ENCODE measurements around the gene SSBP3.

Gene SSBP3

DNA sequence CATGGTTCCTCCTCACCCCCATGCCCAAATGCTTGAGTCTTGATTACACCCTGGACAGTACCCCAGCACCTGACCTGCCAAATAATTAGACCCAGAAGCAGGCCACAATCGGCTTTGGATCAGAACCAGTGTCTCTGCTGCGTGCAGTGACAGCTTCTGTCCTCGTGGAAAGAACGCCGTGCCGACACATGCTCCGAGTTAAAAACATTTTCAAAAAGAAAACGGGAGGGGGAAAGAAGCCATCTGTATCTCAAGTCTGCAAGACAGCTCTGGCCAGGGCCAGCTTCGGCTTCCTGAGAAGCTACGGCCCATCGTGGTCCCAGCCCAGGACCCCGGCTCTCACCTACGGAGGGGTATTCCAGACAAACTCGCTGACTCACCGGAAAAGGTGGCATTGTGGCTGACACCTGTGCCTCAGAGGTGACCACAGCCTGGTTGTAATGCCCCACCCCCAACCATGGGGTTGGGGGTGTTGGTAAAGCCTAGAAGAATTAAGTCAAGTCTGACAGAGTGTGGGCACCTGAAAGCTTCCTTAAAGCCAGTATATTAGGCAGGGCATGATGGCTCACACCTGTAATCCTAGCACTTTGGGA is 25.8 kb downstream of the SSBP3 start:
- Histone ChIP-seq H3K4me3 (ENCODE audit: low read depth, low read length) (no peak overlapping the region), H3K4me1 (ENCODE audit: control insufficient read depth, insufficient read depth, low read length, unreplicated experiment) (no peaks in the 10 kb centered on the region), H3K27ac (ENCODE audit: low read depth, low read length) (no peak overlapping the region), H3K27me3 (ENCODE audit: insufficient read depth, low read length) (no peaks in the 10 kb centered on the region), H3K36me3 (ENCODE audit: insufficient read depth, low read length) (no peaks in the 10 kb centered on the region), H2AFZ (ENCODE audit: low read length, unreplicated experiment) (no peak overlapping the region), H3K79me2 (ENCODE audit: control insufficient read depth, insufficient read depth, low read length, unreplicated experiment) (no peaks in the 10 kb centered on the region)

DNA sequence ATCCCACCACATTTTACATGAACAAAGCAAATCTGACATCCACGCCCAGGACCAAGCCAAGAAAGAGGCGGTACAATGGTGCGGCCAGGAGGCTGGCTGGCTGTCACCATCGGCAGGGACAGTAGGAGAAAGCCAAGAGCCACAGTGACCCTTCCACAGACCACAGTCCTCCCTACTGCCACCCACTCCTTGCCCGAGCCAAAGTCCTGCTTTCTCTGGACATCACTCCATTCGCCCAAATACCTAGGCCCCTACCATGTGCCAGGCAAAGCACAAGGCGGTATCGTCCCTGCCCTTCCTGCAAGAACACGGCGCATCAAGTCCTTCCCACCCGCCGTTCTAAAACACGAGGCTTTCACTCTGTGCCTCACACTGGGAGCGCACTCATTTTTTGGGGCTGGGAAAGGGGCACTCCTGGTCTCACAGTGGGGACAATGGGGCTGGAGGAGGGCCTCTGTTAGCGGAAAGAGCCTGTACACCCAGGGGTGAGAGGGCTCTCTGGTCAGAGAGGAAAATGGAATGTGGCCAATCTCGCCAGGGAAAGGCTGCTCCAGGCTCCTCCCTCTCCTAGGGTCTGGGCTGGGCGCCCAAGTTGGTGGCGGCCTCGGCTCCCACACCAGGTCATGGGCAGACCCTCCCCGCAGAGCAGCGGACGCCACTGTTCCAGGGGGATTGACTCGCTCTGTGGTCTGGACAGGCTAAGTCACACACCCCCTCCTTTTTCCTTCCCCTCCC is 26.5 kb downstream of the SSBP3 start:
- no peak overlapping the region for H2AFZ ChIP-seq (ENCODE audit: low read length, unreplicated experiment)
- no peak overlapping the region for H3K27ac ChIP-seq (ENCODE audit: low read depth, low read length)
- no peaks in the 10 kb centered on the region for H3K4me1 ChIP-seq (ENCODE audit: control insufficient read depth, insufficient read depth, low read length, unreplicated experiment)
- H3K79me2 ChIP-seq (ENCODE audit: control insufficient read depth, insufficient read depth, low read length, unreplicated experiment) = no peaks in the 10 kb centered on the region
- H3K4me3 ChIP-seq (ENCODE audit: low read depth, low read length) = no peak overlapping the region
- H3K27me3 ChIP-seq (ENCODE audit: insufficient read depth, low read length) = no peaks in the 10 kb centered on the region
- H3K36me3 ChIP-seq (ENCODE audit: insufficient read depth, low read length) = no peaks in the 10 kb centered on the region

DNA sequence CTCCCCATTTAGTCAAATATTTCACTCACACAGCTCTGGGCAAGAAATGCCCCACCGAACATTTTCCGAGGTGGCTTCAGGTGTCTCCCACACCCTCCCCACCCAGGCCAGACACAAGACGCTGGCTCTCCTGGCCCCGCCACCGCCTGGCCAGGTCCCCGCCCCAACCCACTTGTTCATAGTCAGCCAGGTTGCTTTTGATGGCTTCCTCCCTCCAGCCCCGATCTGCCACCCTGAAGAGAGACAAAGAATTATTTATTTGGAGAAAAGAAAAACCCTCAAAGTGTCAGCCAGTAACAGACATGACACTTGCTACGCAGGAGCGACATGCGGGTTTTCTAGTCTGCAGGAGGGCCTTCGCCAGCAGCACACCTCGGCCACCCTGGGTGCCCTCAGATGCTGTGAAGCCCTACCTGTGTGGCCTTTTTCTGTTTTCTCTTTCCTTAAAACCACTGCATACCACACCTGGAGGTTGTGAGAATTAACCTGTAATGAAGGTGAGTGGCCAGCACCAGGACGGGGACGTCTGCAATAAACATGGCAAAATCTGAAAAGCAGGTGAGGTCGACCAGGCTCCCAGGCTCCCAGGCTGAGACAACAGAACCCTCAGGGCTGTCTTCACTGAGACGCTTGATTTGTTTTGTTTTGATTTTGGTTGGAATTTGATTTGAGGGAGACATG is 27.2 kb downstream of the SSBP3 start:
- Histone ChIP-seq H3K79me2 (ENCODE audit: control insufficient read depth, insufficient read depth, low read length, unreplicated experiment) (no peaks in the 10 kb centered on the region), H2AFZ (ENCODE audit: low read length, unreplicated experiment) (no peak overlapping the region), H3K27ac (ENCODE audit: low read depth, low read length) (no peak overlapping the region), H3K27me3 (ENCODE audit: insufficient read depth, low read length) (no peaks in the 10 kb centered on the region), H3K4me1 (ENCODE audit: control insufficient read depth, insufficient read depth, low read length, unreplicated experiment) (no peaks in the 10 kb centered on the region), H3K4me3 (ENCODE audit: low read depth, low read length) (no peak overlapping the region), H3K36me3 (ENCODE audit: insufficient read depth, low read length) (no peaks in the 10 kb centered on the region)

DNA sequence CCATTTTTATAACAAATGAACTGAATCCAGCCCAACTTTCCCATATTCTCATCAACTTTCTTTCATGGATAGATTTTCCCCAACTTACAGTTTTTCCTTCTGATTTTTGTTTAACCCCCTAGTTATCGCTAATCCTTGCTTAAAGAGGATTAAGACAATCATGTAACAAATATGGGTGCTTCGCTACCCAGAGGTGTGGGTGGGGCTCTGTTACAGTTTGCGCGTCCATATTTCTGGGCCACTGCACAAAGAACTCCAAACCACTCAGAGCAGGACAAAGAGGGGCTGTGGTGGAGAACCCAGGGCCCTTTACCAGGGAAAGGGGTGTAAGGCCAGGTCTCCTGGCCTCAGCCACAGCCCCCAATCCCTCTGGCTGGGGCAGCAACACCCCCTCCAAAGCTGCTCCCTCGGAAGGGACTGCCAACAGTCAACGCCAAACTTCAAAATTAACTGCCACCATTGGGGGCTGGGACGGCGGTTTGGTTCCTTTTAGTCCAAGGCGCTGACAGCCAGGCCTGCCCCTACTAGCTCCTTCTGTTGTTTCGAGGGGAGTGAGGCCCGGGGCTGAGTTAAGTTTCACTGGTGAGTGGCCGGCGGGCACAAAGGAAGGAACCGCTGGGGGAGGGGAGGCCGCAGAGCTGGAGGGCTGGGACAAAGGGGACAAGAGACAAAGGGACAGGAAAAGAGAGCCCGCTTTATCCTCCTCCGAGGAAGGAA is 27.9 kb downstream of the SSBP3 start:
- no peaks in the 10 kb centered on the region for H3K27me3 ChIP-seq (ENCODE audit: insufficient read depth, low read length)
- no peaks in the 10 kb centered on the region for H3K4me1 ChIP-seq (ENCODE audit: control insufficient read depth, insufficient read depth, low read length, unreplicated experiment)
- no peak overlapping the region for H2AFZ ChIP-seq (ENCODE audit: low read length, unreplicated experiment)
- H3K27ac ChIP-seq (ENCODE audit: low read depth, low read length) = no peak overlapping the region
- no peak overlapping the region for H3K4me3 ChIP-seq (ENCODE audit: low read depth, low read length)
- no peaks in the 10 kb centered on the region for H3K79me2 ChIP-seq (ENCODE audit: control insufficient read depth, insufficient read depth, low read length, unreplicated experiment)
- H3K36me3 ChIP-seq (ENCODE audit: insufficient read depth, low read length) = no peaks in the 10 kb centered on the region

DNA sequence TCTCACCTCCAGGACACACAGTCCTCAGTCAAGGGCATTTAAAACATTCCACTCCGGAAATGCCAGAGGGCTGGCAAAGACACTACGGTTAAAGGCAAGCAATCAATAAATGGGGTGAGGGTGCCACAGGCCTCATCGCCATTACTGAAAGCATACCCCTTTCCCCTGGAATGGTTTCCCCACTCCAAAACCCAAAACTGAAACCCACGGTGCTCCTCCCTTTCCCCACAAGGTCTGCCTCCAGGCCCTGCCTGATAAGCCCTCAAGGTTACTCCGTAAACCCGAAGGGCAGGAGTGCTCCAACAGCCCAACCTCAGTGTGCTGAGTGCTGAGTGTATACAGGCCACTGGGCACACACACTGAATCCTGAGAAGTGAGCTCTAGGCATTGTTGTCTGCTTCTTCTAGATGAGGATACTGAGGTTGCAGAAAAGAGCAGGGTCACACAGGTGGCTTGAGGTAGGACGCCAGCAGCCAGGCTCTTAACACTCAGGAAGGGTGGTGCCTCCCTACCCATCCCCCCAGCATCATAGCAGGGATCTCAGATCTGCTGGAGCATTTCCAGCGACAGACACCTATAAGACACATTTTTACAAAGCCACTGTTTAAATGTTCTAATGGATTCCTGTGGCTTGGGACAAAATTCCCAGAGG is 29.0 kb downstream of the SSBP3 start:
- no peak overlapping the region for H3K4me3 ChIP-seq (ENCODE audit: low read depth, low read length)
- no peaks in the 10 kb centered on the region for H3K36me3 ChIP-seq (ENCODE audit: insufficient read depth, low read length)
- no peak overlapping the region for H3K27ac ChIP-seq (ENCODE audit: low read depth, low read length)
- H2AFZ ChIP-seq (ENCODE audit: low read length, unreplicated experiment) = no peak overlapping the region
- no peaks in the 10 kb centered on the region for H3K4me1 ChIP-seq (ENCODE audit: control insufficient read depth, insufficient read depth, low read length, unreplicated experiment)
- no peaks in the 10 kb centered on the region for H3K27me3 ChIP-seq (ENCODE audit: insufficient read depth, low read length)
- no peaks in the 10 kb centered on the region for H3K79me2 ChIP-seq (ENCODE audit: control insufficient read depth, insufficient read depth, low read length, unreplicated experiment)

DNA sequence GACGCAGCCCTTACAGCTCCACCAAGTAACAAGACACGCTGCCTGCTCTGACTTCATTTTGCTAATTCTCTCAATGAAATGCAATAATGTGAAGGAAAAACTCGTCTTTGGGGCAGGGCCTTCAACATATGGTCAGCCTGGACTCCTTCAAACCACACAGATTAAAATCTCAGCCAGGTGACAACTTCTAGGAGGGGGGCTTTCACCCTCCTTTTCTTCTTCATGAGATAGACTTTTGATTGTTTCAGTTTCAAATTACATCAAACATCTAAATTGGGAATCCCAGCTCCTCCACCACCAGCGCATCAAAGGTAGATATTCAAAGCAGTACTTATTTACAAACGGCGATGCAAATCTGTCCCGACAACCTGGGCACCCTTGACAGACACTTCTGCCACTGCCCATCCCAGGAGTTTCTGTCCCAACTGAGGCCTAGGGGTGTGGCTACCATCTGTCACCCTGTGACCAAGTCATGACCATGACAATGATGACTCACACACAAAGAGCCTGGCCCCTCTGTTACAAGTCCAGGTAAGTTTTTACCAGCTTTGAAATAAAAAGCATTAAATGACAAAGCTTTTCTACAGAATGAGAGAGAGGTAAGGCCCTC is 29.7 kb downstream of the SSBP3 start:
- no peaks in the 10 kb centered on the region for H3K79me2 ChIP-seq (ENCODE audit: control insufficient read depth, insufficient read depth, low read length, unreplicated experiment)
- no peak overlapping the region for H3K27ac ChIP-seq (ENCODE audit: low read depth, low read length)

DNA sequence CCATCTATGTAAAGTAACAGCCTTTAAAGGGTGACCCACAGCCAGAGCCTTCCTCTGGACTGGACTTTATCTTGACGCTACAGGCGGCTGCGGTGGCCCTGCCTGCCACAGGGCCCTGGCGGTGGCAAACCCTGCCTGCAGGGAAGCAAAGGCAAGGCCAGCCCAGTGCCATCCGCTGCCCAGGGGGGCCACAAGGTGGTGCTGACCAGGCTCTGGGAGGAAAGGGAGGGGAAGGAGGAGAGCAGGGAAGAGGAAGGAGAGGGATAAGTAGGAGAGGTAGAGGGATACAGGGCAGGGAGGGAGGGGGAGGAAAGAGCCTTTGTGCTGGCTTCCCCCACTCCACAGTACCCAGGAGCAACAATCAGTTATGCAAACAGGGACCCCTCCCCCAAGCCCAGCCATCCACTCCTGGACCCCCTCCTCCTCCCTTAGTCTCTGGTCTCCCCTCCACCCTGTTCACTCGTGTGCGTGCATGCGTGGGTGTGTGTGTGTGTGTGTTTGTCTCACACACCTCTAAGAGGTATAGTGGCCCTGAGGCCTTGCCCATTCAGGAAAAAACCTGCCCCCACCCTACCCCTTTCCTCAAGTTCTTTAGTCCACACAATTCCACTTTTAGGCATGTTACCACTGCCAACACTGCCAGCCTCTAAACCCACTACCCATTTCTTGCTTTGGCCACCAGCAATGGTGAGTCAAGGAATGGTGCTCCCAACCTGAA is 30.3 kb downstream of the SSBP3 start:
- Histone ChIP-seq H3K27me3 (ENCODE audit: insufficient read depth, low read length) (no peaks in the 10 kb centered on the region), H3K79me2 (ENCODE audit: control insufficient read depth, insufficient read depth, low read length, unreplicated experiment) (no peaks in the 10 kb centered on the region), H2AFZ (ENCODE audit: low read length, unreplicated experiment) (no peak overlapping the region), H3K4me1 (ENCODE audit: control insufficient read depth, insufficient read depth, low read length, unreplicated experiment) (no peaks in the 10 kb centered on the region), H3K27ac (ENCODE audit: low read depth, low read length) (no peak overlapping the region), H3K36me3 (ENCODE audit: insufficient read depth, low read length) (no peaks in the 10 kb centered on the region), H3K4me3 (ENCODE audit: low read depth, low read length) (no peak overlapping the region)

More for the DNA sequence above, 29.7 kb downstream of the SSBP3 start:
- Histone ChIP-seq H3K27me3 (ENCODE audit: insufficient read depth, low read length) (no peaks in the 10 kb centered on the region), H2AFZ (ENCODE audit: low read length, unreplicated experiment) (no peak overlapping the region), H3K4me1 (ENCODE audit: control insufficient read depth, insufficient read depth, low read length, unreplicated experiment) (no peaks in the 10 kb centered on the region), H3K4me3 (ENCODE audit: low read depth, low read length) (no peak overlapping the region), H3K36me3 (ENCODE audit: insufficient read depth, low read length) (no peaks in the 10 kb centered on the region)

DNA sequence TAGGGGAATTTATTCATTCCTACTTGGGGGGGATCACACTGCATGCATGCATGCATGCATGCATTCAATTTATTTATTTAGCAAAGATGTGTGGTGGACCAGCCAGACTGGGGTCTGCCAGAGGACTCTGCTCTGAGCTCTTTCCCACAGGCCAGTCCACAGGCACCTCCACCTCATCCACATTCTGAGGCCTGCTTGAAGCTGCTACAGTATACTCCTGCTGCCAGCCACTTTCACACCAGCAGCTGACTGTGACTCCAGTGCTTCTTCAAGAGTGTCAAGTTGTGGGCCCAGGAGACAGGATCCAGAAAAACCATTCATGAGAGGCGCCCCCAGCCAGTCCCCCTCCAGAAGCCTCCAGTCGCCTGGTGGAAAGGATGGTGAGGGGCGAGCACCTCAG is 30.9 kb downstream of the SSBP3 start:
- no peaks in the 10 kb centered on the region for H3K27me3 ChIP-seq (ENCODE audit: insufficient read depth, low read length)
- H2AFZ ChIP-seq (ENCODE audit: low read length, unreplicated experiment) = no peak overlapping the region
- H3K36me3 ChIP-seq (ENCODE audit: insufficient read depth, low read length) = no peaks in the 10 kb centered on the region
- H3K79me2 ChIP-seq (ENCODE audit: control insufficient read depth, insufficient read depth, low read length, unreplicated experiment) = no peaks in the 10 kb centered on the region
- H3K4me3 ChIP-seq (ENCODE audit: low read depth, low read length) = no peak overlapping the region
- H3K4me1 ChIP-seq (ENCODE audit: control insufficient read depth, insufficient read depth, low read length, unreplicated experiment) = no peaks in the 10 kb centered on the region
- no peak overlapping the region for H3K27ac ChIP-seq (ENCODE audit: low read depth, low read length)

DNA sequence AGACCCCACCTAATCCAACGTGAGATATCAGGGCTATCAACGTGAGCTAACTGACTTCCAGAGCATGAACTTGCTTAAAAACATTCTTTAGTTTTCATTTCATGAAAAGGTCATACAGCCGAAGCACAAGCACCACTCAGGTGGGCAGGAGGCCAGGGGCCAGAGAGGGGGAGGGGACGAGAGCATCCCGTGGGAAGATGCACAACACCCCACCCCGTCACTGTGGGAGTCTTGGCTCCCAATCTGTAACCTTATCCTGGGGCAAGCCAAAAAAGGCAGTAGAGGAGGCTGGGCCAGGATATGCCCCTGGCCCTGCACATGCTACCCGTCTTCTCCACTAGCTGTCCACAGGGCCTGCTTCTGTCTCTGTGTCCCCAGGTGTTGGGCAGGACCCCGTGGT is 31.4 kb downstream of the SSBP3 start:
- Histone ChIP-seq H3K4me3 (ENCODE audit: low read depth, low read length) (no peak overlapping the region), H2AFZ (ENCODE audit: low read length, unreplicated experiment) (no peak overlapping the region), H3K27me3 (ENCODE audit: insufficient read depth, low read length) (no peaks in the 10 kb centered on the region), H3K27ac (ENCODE audit: low read depth, low read length) (no peak overlapping the region), H3K79me2 (ENCODE audit: control insufficient read depth, insufficient read depth, low read length, unreplicated experiment) (no peaks in the 10 kb centered on the region), H3K36me3 (ENCODE audit: insufficient read depth, low read length) (no peaks in the 10 kb centered on the region), H3K4me1 (ENCODE audit: control insufficient read depth, insufficient read depth, low read length, unreplicated experiment) (no peaks in the 10 kb centered on the region)
